Keratinocyte (primary cell): ENCODE results near the gene PBX4.

Experiments
- CTCF ChIP-seq, 3 experiments: IDR thresholded peaks in 1 of 3; conservative IDR thresholded peaks in 1 of 3; optimal IDR thresholded peaks in 1 of 3; 2 replicates in 2 of 3; 3 replicates in 1 of 3; pipeline versions ENCODE3 to v1.5.1; 2011; ENCODE audit warnings: low read length in 3 of 3, mild to moderate bottlenecking in 3 of 3, moderate library complexity in 2 of 3, control low read depth in 1 of 3, inconsistent platforms in 1 of 3; ENCODE audit not compliant: insufficient read depth in 2 of 3; ENCODE audit errors: extremely low read depth in 1 of 3
- EZH2 ChIP-seq: IDR thresholded peaks from one replicate; pipeline ENCODE4 v1.6.1; 2012; ENCODE audit warnings: inconsistent platforms, mild to moderate bottlenecking, low read length, moderate library complexity

DNA sequence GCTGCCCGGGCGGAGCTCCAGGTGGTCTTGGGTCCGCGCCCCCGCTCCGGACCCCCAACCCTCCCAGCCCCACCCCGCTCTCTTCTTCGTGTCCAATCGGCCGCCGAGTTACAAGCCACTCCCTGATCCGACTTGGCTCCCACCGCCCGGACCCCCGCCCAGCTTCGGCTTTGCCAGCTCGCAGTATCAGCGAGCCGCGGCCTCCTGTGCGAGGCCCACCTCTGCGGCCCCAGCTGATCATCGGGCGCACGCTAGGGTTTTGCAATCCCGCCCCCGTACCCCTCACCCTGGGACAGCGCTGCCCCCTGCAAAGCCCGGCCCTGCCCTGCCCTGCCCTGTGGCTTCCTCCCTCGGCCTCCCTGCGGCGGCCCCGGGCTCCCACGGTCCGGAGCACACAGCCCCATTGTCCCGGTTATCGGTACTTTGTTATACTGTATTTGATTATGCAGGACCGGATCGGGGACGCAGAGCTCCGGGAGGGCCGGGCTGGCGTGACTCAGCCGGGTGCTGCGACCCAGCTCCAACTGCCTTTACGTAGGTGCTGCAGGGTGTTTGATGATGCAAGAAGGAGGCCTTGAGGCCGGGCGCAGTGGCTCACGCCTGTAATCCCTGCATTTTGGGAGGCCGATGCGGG is 10.1 kb upstream of the PBX4 start:
- TF ChIP-seq CTCF (optimal IDR thresholded peaks at IDR 0.05 in 1 of 3, IDR thresholded peaks at IDR 0.05 in 1 of 3, conservative IDR thresholded peaks at IDR 0.05 in 1 of 3; ENCODE audit: extremely low read depth in 1 of 3, insufficient read depth in 2 of 3, low read length in 3 of 3) (no peak), EZH2 (no peak)
